Stromal cell of bone marrow (primary cell): ENCODE data around the gene PIK3CG.
"Not testable (repeated sequence)": the region's sequence is repeated elsewhere in the genome, so short reads cannot be mapped to it uniquely, and the experiment has no call there.

Source experiments
- DNase-seq: peaks from one replicate; pipeline ENCODE4 v3.0.0-alpha.2; 2012; ENCODE audit warnings: low read depth

Gene PIK3CG

GRCh38 chr7:106887421-106887820 is 22.3 kb downstream of the PIK3CG start:
- no peak for DNase-seq

- no peak for DNase-seq
These were observed 23.1 kb downstream of the PIK3CG start for GRCh38 chr7:106888204-106888603.

GRCh38 chr7:106890952-106891351 is 25.9 kb downstream of the PIK3CG start:
- DNase-seq, result no peak

DNA sequence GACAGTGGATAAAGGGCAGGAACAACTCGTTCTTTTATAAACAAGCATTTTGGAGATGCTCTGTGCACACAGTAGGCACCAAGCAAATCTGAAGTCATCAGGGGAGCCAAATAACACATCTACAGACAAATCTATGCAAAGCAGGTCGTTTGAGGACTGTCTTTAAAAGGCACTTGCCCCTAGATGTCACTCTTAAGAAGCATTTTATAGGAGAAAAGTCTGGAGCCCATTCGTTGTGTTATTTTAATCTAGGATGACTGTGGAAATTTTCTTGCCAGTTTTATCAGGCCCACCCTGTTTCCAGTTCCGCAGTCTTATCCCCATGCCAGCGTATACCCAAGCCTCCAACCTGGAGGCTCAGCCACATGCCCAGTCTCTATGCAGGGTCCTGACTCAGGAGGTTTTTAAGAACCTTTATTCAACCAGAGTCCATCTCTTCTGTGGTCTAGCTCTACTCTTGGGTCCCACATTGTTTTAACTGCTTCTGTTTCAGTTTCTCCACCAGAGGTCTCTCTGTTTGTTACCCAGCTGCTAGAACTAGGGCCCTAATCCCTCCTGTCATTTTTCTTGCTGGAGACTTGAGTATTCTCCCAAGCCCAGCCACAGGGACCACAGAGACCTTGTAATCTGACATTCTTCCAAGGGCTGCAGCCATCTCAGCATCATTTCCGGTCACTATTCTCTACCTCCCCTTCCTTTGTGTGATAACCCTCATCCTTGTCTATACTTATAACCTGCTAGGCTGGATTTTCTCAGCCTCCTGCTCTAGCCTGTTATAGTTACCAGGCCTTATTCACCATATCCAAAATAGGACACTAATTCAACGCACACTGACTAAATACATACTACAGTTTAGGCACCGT is 26.7 kb downstream of the PIK3CG start:
- DNase-seq, result no peak

DNA sequence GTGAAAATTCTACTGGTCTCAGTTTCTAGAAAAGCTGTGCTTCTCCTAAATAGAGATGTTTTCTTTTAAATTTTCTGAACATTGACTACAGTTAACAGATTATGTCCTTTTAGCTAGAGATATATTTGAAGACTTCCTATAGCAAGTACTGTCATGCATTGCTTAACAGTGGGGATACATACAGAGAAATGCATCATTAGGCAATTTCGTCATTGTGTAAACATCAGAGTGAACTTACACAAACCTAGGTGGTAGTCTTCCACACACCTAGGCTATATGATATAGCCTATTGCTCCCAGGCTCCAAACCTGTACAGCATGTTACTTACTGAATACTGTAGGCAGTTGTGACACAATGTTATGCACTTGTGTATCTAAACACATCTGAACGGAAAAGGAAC is 28.5 kb downstream of the PIK3CG start:
- no peak for DNase-seq

DNA sequence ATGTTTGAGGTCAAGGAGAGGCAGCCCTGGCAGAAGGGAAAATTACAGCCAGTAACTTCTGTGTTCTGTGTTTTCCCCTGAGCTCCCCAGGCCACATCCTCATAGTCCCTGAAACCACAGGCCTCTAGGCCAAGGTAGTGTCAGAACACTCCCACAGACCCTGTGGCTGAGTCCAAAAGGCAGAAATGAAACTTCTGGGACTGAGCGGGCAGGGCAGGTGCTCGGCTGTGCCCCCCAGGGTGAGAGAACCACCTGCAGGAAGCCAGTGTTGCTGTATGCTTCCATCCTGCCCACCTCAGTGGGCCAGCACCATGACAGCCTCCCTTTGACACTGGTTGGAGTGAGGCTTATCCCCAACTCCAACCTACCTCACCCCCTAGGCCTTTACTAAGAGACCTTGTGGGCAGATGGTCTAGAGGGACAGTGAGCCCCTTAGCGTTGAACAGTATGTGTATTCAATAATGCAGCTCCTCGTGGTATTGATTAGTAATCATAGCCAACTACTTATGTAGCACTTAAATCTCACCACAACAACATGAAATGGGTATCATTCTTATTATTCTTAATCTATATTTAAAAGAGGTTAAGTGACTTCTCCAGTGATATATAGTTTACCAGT is 30.3 kb downstream of the PIK3CG start:
- no peak for DNase-seq

GRCh38 chr7:106896231-106896630 is 31.1 kb downstream of the PIK3CG start:
- DNase-seq, result no peak

DNA sequence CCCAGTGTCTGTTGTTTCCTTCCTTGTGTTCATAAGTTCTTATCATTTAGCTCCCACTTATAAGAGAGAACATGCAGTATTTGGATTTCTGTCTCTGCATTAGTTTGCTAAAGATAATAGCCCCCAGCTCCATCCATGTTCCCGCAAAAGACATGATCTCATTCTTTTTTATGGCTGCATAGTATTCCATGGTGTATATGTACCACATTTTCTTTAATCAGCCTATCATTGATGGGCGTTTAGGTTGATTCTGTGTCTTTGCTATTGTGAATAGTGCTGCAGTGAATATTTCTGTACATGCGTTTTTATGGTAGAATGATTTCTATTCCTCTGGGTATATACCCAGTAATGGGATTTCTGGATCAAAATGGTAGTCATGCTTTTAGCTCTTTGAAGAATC is 32.5 kb downstream of the PIK3CG start:
- not testable (repeated sequence) for DNase-seq

DNA sequence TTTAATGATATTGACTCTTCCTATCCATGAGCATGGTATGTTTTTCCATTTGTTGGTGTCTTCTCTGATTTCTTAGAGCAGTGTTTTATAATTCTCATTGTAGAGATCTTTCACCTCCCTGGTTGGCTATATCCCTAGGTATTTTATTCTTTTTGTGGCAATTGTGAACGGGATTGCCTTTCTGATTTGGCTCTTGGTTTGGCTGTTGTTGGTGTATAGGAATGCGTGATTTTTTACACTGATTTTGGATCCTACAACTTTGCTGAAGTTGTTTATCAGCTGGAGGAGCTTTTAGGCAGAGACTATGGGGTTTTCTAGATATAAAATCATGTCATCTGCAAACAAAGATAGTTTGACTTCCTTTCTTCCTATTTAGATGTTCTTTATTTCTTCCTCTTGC is 33.9 kb downstream of the PIK3CG start:
- not testable (repeated sequence) for DNase-seq

DNA sequence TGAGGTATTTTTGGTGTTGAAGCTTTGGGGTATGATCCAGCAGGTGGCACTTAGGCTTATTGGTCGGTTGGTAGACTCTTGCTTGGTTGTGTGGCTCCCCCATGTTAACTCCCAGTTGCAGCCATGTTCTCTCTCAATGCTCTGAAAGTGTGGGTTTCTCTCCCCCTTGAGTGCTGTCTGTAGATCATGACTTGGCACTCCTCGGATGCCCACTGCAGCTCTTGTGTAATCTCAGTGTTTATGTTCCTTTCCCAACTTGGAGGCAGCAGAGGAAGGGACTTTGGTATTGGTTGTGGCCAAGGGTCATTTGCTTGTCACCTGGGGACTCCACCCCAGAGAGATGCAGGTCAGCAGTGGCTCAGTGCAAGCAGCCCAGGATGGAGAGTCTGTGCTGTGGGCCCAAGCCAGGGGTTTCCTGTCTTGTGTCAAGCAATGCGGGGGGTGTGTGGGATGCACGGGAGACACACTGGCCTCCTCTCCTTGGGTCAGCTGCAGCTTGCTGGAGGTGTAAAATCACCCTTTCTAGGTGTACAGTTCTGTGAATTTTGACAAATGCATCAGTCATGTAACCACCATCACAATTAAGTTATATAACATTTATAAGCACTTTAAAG is 36.9 kb downstream of the PIK3CG start:
- DNase-seq, result no peak

- DNase-seq, result no peak
These were observed 40.7 kb downstream of the PIK3CG start for GRCh38 chr7:106905734-106906133.

DNA sequence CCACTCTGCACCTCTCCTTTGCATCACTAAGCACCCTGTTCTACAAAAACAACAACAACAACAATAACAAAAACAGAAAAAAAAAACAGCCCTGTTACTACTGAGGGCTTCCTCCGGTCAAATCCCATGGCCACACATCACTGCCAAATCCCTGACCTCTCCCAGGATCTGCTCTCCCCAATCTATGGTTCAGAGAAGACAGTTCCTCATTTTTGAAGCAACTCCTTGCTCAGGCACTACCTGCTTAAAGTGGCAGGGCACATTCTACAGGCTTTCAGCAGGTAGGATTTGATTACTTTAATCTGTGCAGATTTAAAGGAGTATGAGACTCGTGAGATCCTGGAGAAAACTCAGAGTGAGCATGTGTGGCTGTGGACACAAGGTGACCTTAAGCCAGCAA is 46.9 kb downstream of the PIK3CG start:
- no peak for DNase-seq

DNA sequence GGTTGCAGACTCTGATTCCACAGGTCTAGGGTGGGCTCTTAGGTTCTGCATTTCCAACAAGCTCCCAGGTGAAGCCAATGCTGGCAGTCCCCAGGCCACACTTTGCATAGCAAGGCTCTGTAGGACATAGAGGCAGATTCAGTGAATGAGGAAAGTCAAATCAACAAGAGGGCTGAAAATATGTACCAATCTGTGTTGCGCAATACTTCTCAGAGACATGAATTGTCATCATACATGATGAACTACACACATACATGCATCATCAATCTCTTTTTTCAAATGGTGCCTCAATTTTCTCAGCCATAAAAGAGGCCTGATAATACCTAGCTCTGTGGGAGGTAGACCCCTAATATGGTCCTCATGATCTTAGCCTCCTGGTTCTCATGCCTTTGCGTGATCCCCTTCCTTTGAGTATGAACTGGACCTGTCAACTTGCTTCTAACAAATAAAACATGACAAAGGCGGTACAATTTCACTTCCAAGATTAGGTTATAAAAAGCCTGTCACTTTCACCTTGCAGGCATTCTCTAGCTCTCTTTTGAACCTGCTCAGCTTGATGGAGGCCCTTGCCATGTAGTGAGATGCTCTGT is 49.0 kb downstream of the PIK3CG start:
- no peak for DNase-seq

- DNase-seq, result no peak
These were observed 50.3 kb downstream of the PIK3CG start for GRCh38 chr7:106915407-106915806.

- DNase-seq, result no peak
These were observed 50.8 kb downstream of the PIK3CG start for GRCh38 chr7:106915873-106916272.

DNA sequence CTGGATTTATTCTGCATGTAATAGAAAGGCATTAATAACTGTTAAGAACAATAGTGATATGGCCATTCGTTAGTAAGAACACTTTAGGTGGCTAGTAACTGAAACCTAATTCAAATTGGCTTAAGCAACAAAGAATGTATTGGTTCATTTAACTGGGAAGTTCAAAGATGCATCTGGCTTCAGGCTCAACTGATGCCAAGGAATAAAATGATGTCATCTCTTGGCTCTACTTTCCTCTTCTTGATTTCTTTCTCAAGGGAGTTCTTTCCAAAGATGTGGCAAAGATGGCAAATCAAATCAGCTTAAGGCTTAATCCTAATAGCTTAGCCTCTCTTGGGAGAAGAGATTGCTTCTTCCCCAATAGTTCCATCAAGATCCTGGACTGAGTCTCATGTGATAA is 51.6 kb downstream of the PIK3CG start:
- DNase-seq, result peak; percentile 12

DNA sequence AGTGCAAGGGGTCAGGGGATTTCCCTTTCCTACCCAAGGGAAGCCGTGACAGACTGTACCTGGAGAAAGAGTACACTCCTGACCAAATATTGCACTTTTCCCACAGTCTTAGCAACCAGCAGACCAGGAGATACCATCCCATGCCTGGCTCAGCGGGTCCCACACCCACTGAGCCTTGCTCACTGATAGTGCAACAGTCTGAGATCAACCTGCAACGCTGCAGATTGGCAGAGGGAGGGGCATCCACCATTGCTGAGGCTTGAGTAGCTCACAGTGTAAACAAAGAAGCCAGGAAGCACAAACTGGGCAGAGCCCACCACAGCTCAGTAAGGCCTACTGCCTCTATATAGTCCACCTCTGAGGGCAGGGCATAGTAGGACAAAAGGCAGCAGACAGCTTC is 53.9 kb downstream of the PIK3CG start:
- no peak for DNase-seq

DNA sequence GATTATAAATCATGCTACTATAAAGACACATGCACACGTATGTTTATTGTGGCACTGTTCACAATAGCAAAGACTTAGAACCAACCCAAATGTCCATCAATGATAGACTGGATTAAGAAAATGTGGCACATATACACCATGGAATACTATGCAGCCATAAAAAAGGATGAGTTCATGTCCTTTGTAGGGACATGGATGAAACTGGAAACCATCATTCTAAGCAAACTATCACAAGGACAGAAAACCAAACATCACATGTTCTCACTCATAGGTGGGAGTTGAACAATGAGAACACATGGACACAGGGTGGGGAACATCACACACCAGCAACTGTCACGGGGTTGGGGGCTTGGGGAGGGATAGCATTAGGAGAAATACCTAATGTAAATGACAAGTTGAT is 59.4 kb downstream of the PIK3CG start:
- DNase-seq, result not testable (repeated sequence)

GRCh38 chr7:106926892-106927291 is 61.8 kb downstream of the PIK3CG start:
- DNase-seq, result no peak

GRCh38 chr7:106927536-106927935 is 62.5 kb downstream of the PIK3CG start:
- DNase-seq, result no peak

GRCh38 chr7:106929616-106930015 is 64.5 kb downstream of the PIK3CG start:
- not testable (repeated sequence) for DNase-seq

DNA sequence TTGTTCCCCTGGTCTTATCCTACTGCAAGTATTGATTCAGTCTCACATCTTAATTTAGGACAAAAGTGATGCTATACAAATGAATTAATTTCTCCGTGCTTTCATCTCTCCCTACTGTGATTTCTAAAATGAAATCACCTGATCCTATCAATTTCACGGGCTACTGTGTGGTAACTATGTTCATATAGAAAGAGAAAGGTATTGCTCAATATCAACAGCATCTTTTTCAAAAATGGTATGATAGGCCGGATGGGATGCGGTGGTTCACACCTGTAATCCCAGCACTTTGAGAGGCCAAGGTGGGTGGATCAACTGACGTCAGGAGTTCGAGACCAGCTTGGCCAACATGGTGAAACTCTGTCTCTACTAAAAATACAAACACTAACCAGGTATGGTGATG is 71.2 kb downstream of the PIK3CG start:
- DNase-seq, result no peak

DNA sequence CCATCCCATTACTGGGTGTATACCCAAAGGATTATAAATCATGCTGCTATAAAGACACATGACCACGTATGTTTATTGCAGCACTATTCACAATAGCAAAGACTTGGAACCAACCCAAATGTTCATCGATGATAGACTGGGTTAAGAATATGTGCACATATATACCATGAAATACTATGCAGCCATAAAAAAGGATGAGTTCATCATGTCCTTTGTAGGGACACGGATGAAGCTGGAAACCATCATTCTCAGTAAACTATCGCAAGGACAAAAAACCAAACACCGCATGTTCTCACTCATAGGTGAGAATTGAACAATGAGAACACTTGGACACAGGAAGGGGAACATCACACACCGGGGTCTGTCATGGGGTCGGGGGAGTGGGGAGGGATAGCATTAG is 73.0 kb downstream of the PIK3CG start:
- not testable (repeated sequence) for DNase-seq
